ENCODE measurements around the gene SLC41A3. TPM values are rescaled to one million over a fixed set of nuclear protein-coding genes. Genes with fewer than 3 reads are reported as not detected.
"Not testable (repeated sequence)": the region's sequence is repeated elsewhere in the genome, so short reads cannot be mapped to it uniquely, and the experiment has no call there.

SLC41A3 gene
- total RNA-seq, 1 experiment from 2014 or later: 34.5 TPM

GRCh38 chr3:125958511-125959316 is 125.2 kb downstream of the SLC41A3 start:
- no peak for DNase-seq (ENCODE audit: low spot score)

- no peak for DNase-seq (ENCODE audit: low spot score)
Measured at GRCh38 chr3:125957674-125958510, 126.0 kb downstream of the SLC41A3 start.

- DNase-seq (ENCODE audit: low spot score): not testable (repeated sequence)
Measured at GRCh38 chr3:125957020-125957419, 126.9 kb downstream of the SLC41A3 start.

Other genes with a start within 250 kb of the SLC41A3 start
- gene ROPN1B, start 114.9 kb downstream of the SLC41A3 start, total RNA-seq (2014; rRNA removed; shearing (Covaris generic)): 0.83 TPM in 1 of 2 replicates, not detected in the other
- 4.6 and 7.0 TPM in 2 replicates for gene ALDH1L1, start 96.5 kb upstream of the SLC41A3 start, total RNA-seq (2014; rRNA removed; shearing (Covaris generic))

Data from H4 (cell line).